ENCODE data around the gene TBCA.

- TF ChIP-seq, protein P1, sequence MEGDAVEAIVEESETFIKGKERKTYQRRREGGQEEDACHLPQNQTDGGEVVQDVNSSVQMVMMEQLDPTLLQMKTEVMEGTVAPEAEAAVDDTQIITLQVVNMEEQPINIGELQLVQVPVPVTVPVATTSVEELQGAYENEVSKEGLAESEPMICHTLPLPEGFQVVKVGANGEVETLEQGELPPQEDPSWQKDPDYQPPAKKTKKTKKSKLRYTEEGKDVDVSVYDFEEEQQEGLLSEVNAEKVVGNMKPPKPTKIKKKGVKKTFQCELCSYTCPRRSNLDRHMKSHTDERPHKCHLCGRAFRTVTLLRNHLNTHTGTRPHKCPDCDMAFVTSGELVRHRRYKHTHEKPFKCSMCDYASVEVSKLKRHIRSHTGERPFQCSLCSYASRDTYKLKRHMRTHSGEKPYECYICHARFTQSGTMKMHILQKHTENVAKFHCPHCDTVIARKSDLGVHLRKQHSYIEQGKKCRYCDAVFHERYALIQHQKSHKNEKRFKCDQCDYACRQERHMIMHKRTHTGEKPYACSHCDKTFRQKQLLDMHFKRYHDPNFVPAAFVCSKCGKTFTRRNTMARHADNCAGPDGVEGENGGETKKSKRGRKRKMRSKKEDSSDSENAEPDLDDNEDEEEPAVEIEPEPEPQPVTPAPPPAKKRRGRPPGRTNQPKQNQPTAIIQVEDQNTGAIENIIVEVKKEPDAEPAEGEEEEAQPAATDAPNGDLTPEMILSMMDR (IDR thresholded peaks at IDR 0.05), result no peak
- TF ChIP-seq POLR2A (IDR thresholded peaks at IDR 0.05), result no peak
Observed at GRCh38 chr5:77658662-77659061, 117.5 kb downstream of the TBCA start.
